NCI-H1105 treated with DMSO at 0.1 percent for 48 hours (cell line): ENCODE measurements around the gene KRT6A.

ENCODE experiments used
- DNase-seq: peaks from one replicate; lab custom pipeline; 2025; lab: John Stamatoyannopoulos, UW

Gene KRT6A

DNA sequence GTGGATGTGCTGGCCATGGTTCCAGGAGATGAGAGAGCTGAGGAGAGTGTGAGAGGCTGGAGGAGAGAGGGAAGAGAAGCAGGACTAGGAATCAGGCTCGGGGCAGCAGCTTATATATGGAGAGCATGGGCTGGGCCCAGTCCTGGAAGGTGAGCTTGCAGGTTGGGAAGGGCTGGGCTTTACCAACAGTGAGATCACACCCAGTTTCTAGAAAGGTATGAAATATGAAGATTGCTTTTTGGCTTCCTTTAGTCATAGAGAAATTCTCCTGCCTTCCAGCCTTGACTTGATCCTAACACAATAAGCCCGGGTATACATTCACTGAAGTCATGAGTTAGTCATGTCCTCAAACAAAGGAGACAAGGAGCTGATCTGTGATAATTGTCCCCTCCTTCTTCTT is at the start of gene KRT6A:
Gene KRT6A, minus strand, starts transcription at position 86 of the 400 bp plus-strand sequence. Its CDS starts 69 bp downstream, at position 17.
- no peak for DNase-seq

DNA sequence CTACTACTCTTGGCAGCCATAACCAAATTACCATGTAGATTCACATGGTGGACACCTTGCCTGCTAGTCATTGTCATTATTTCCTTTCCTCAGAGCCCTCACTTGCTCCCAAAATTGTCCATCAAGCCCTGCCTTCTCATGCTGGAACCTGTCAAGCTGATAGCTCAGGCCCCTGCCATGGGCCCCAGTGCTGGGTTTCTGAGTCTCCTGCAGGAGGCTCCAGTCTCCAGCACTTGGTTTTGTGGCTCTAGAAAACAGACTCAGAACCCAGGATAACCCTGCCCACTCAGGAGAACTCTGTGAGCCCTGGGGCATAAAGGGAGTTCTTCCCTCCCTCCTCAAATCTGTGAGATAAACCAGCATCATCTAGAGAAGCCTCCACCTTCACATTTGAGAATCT is 49.1 kb upstream of the KRT6A start:
- no peak for DNase-seq

DNA sequence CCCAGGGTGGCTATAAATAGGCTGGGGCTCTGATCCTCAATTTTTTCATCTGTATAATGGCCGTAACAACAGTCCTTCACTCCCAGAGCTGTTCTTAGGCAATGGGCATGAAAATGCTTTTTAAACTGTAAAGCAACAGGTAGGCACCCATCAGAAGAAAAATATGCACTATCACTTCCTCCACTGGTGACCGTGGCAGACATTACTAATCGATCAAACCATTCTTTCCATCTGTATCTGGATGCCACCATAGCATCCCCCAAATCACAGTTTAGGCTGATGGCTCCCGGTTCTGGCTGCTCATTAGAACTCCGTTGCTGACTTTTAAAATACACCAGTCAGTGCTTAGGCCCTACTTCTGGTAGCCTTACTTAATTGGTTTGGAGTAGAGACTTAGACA is 48.7 kb upstream of the KRT6A start:
- DNase-seq: no peak

DNA sequence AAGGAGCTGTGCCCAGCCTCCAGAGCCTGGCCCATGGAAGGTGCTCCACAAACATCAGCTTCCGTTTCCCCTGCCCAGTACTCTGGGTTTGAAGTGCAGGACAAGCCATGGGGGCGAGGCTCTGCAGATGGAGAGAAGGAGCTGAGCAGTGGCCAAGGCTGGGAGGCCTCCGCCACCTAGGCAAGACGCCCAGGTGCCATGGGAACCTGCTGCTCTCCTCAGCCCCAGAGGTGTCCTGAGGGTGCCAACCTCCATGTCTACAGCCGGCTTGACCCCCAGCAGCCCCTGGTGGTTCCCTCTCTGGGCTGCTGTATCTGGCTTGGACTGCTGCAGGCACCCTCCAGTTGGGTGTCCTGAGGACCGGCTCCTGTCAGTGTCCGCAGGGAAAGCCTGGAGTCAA is 47.5 kb upstream of the KRT6A start:
- DNase-seq: no peak

DNA sequence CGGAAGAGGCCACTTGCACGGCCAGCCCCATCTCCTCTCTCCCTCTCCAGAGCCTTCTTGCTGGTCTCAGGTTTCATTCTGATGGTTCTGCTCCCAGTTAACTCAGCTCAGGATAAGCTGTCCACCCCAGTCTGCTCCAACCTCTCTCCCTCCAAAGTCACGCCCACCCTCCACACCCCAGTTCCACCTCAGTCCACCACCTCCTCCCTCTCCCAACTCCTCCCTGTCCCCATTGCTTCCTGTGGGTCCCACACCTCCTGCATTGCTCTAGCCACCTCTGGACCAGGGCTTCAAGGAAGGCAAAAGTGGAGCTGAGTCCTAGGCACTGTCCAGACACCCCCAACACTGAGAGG is 46.7 kb upstream of the KRT6A start:
- DNase-seq: no peak

DNA sequence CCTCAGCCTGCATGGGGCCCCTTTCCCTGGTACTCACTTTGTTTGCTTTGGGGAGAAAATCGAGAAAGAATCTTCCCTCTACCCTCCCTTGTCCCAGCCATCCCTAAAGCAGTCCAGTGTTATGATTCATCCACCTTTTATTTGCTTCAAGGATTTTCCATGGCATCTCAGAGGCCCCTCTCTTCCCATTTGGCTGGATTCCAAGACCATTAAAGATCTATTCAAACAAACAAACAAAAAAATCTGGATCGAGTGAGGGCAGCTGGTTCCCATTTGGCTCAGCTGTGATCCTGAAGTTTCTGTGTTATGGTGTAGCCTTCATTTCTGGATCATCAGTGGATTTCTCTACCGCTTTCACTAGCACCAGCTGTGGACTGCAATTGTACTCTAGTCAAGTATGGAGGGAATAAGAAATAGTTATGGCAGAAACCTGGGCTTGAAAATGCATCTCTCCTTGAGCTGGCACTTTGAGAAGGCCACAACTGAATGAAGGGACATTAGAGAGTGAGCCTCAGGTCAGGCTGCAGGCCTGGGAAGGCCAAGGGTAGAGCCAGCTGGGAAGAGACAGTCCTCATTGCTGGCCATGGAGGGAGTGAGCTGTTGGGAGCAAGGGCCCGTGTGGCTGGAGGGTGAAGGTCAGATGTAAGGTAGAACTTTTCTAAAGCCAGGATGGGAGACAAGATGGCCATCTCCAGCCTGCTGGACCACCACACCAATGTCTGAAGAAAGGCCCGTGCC is 46.2 kb upstream of the KRT6A start:
- DNase-seq: peak; percentile 81

DNA sequence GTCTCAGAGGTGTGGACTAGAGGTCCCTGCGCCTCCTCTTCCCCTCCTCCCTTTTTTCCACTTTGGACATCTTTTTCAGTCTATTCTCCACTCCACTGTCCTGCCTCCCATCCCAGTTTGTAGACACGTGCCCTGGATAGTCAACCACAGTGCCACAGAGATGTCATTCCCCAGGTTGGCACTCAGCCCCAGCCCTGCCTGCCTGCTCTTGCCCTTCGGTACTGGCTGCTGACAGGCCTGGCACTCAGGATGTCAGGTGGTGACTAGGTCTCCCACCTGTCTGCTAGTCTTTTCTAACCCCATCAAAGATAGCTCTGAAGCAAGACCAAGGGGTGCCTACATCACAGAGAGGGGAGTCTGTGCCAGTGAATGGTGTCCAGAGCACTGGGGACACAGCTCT is 44.0 kb upstream of the KRT6A start:
- peak; percentile 31 for DNase-seq

DNA sequence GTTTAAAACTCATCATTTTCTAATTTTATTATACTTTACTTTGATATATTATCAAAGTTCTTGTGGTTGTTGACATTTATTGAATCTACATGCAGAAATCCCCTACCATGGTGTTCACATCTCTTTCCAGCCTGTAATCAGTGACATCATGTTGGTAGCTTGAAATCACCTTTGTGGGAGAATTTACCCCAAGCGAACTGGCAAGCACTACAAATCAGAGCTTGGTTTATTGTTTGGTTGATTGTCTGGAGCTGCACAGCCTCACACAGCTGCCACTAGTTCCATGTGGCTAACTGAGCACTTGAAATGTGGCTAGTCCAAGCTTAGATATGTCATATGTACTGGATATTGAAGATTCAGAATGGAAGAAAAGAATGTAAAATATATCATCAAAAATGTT is 42.5 kb upstream of the KRT6A start:
- no peak for DNase-seq

DNA sequence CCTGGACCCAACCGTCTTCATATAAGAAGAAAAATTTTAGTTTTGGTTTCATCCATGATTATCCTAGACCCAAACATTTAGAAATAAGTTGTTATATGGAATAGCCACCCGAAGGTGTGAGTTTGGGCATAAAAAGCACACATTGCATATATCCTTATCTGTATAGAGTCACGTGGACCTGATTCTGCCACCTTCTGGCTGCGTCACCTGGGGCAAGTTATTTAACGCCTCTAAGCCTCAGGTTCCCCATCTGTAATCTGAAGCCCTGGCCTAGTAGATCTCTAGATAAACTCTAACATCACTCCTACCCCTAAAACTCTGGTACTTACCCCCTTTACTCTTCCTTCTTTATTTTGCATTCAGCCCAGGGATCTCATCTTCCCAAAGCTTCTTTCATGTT is 41.4 kb upstream of the KRT6A start:
- DNase-seq: no peak

DNA sequence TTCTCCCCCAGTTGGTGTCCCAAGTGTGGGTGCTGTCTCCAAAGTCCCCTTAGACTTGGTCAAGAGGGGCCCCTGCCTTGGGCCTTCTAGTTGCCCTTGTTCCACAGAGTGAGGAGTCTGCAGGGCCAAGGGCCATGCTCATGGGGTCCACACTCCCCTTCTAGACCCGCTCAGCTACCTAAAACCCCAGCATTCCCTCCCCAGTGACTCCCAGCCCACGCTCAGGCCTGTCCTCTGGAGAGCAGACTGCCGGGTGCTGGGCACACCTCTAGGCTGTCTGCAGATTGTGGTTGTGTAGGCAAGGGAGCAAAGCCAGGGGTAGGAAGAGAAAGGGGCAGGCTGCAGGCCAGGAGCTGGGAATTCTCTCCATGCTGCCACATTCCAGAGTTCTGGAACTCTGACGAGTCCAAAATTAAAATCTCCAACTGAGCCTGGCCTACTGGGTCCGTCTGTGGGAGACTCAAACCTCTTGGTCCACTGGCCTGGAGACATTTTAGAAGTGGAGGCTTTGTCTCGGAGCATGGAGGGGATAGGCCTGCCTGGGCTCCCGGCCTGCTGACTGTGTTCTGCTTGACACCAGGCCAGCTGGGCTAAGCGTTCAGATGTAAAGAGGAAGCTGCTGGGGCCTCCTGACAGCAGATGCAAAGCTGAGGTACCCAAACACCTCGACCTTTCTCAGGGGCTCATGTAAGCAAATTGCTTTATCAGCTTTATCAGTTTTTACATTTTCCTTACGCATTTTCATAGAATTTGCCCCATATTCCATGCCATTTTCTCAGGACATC is 40.8 kb upstream of the KRT6A start:
- no peak for DNase-seq

DNA sequence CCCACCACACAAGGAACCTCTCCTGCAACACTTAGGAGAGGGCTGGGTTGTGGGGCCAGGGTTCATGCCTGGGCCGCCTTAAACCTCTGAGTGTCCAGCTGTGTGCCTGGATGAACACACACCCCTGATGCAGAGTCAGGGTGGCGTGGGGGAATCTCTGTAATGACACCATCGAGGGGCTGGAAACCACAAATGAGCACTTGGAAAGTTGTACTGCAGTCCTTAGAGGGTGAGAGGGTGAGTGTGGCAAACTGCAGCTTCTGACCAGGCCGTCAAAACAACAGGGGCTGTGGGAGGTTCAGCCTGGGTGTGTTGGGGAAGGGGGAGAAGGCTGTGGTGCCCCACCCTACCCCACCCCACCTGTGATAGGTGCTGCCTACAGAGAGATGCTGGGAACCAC is 39.6 kb upstream of the KRT6A start:
- DNase-seq: no peak

DNA sequence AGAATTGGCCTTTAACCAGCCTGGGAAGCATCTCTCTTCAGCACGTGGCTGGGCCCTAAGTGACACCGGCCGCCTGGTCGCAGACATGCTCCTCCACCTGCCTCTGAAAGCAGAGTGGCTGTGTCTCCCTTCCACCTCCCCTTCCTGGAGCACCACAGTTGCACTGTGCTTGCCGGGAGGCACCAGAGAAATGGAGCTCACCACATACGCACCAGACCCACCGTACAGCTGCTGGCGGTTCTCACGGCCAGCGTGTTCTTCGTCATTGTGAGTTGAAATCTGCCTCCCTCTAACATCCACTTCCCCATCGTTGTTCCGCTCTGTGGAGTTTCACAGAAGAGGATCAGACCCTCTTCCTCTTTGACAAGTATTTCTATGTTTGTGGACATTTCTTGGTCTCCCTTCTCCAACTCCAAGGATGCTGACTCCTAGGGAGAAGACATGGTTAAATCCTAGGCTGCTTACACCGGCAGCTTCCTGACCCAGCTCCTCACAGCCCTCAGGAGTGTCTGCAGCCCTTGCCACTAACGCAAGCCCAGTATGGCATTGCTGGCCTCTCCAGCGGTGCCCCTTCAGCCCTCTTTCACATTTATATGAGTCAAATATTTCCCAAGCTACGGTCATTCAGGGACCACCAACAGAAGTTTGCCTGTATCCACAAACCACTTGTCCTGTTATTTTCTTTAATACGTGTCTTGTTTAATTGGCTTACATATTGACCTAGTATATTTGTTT is 38.7 kb upstream of the KRT6A start:
- DNase-seq: no peak

DNA sequence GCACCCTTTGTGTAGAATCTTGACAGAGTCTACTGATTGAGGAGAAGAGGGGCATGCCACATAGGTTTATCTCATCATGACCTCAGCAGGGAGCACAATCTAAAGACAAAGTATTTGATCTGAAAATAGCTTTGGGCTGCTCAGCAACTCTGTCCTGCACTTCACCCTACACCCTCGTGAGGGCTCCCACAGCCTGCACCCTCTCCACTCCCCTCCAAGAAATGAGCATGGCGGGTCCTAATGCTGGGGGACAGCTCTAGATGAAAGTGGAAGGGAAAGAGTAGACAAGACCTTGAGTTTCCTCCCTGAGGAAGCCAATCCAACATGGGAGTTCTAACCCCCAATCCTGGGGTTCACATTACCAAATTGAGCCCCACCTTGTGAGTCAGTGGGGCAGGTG is 37.8 kb upstream of the KRT6A start:
- DNase-seq: no peak

DNA sequence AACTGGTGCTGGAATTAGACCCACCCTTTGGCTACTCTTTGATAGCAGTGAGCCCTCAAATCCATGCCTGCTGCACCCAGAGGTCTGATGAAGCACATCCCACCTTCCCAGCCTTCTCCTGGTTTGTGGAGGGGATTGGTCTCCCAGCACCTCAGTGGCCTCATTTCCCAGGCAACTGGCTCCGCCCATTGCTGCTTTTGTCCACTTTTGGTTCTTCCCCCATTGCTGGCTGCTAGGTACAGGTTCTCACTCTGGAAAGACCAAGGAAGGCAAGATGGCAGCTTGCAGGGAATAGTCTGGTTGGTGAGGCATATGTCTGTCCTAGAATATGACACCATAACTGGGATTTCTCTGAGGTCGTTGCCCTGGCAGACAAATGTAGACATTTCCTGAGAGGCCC is 37.3 kb upstream of the KRT6A start:
- DNase-seq: no peak

DNA sequence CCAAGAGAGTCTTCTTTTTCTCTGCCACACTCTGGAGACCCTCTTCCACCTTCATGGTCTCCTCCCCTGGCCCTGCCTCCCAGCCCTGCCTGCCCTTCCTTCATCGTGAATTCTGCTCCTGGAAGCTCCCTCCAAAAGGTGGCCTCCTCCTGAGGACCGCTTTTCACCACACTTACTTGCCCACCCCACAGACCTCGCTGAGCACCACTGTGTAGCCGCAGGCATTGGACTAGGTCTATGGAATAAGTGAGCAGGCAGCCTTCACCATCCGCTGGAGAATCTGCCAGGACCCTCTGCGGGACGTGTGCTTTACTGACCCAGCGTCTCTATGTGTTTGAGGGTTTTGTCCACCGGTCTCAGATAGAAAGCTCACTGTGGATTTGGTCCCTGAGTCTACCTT is 36.8 kb upstream of the KRT6A start:
- no peak for DNase-seq

DNA sequence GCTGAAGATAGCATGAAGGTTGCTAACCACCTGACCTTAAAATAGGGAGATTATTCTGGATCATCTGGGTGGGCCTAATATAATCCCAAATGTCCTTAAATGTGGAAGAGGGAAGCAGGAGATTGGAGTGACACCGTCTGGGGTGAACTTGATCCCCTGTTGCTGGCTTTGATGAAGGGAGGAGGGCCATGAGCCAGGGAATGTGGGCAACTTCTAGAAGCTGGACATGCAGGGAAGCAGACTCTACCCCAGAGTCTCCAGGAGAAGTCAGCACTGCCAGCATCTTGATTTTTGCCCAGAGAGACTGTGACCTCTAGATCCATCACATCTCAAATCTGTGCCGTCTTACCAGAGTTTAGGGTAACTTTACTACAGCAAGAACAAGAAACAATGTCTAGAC is 36.4 kb upstream of the KRT6A start:
- no peak for DNase-seq

DNA sequence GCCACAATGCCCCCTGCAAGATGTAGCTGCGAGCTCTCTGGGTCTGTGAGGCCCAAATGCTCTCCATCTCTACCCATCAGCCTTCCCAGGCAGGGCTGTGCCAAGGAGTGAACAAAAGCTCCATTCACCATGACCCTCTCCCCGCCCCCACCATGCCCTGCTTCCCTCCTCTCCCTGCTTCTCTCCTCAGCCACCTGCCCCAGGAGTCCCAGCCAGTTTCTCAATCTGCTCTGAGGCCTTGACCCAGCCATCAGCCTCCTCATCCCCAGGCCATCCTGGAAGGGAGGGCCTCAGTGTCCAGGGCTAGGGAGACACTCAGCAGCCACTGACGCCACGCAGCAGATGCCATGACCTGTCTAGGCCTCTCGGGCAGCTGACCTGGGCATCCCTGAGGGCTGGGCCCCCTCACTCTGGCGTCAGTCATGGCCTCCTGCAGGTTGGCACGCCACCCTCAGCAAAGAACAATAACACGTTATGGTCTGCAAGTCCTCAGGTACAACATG is 35.6 kb upstream of the KRT6A start:
- no peak for DNase-seq

DNA sequence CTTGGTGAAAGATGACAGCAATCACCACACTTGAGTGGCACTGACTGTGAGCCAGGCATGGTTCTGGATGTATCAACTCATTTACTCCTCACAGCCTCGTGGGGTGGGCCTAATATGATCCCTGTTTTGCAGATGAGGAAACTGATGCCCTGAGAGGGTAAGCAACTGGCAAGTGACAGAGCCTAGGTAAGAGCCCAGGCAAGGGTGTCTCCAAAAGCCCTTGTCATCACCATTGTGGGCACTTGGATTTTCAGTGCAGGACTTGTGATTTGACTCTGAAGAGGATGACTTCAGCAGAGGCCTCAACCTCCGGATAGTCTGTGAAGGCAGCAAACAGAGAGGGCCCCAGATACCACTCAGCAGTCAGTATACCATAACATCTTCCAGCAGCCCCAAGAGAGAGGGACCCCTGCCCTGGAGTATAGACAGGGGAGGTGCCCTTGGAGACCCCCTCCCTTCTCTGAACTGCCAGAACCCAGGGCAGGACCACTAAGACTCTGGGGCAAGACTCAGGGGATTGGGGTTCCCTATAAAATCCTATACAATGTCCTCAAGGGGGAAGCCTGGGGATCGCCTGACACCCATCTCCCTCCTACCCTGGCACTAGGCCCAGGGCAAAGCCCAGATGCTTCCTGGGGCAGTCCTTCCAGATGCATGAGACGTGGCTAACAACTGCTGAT is 34.2 kb upstream of the KRT6A start:
- DNase-seq: no peak

DNA sequence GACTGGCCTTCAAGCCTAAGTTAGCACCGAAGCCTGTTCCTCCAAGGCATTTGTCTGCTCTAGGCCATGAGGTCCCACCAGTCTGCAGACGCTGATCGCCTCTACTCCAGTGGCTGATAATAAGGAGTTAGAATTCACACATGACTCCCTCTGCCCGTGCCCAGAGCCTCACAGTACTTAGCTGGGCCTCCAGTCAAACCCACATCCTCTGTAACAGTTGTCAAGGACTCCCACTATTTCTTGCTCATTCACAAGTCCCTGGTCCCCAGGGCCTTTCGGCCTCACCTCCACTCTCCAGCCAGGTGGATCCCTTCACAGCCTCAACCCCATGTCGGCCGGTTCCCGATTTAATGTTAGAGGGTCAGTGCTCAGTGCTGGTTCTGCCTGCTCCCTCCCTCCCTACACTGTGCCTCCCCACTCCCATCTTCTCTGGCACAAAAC is 33.5 kb upstream of the KRT6A start:
- no peak for DNase-seq

DNA sequence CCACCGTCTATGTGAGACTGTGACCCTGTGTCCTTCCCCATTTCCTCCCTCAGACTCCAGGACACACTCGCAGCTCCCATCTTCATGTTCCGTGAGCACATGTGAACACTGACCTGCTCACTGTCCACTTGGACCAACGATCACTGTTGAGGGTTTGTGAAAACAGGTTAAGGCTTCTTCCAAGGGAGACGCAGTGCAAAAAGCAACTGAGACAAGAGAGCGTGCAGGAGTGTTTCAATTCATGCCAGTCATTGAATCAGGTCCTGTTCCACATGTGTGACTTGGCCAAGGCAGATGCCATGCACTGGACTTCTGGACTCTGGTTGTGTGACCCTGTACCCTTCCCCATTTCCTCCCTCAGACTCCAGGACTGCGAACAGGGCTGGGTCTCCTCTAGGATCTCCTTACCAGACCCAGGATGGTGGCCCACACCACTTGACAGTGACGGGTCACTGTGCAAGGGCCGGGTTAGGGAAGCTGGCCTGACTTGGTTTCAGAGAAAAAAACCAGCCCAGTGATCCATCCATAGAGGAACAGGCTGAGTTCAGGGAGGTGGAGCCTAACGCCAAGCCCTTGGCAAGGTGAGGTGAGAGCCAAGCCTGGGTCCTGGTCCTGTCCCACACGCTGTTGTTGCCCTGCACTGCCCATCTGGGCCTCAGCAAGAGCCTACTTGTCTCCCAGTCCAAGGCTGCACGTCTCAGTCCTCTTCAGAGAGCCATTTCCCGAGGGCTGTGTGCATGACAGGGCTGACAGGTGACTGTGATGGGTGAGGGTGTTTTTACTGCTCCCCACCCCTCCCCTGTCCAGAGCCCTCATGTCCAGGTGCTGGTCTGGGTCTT is 32.8 kb upstream of the KRT6A start:
- no peak for DNase-seq

DNA sequence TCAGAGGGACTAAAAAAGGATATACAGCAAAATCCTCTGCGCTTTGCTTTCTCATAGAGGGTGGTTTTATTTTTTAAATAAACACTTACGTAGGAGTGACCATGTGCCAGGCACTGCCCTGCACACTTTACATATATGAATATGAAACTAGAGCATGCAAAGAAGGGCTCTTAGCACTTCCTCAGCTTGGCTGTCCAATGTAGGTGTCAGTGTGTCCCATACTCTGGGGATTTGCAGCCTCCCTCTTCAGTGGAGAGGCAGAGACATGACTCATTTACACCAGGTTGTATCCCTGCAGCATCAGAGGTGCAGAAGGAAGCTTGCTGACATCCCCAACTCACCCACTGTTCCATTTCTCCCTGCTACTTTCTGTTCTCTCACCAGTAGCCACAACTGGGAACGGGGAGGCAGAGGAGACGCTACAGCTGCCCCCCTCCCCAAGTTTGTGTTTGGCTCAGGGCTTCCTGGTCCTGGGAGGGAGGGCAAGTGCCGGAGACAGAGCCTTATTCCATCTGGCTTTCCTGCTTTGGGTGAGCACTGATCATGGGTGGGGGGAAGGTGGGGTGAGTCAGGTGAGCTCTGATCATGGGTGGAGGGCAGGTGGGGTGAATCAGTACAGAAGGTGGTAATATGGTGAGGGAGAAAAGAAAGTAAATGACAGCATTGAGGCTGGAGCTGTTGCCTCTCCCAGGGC is 32.0 kb upstream of the KRT6A start:
- no peak for DNase-seq
